HG02981 (cell line): ENCODE results near the gene LRMDA.
"Not testable (repeated sequence)": the region's sequence is repeated elsewhere in the genome, so short reads cannot be mapped to it uniquely, and the experiment has no call there.

ENCODE experiments used
- ATAC-seq: cut with Tn5 transposase; IDR thresholded peaks from one replicate; pipeline ENCODE4 v1.9.1; 2021; ENCODE audit warnings: mild to moderate bottlenecking, moderate library complexity; ENCODE audit not compliant: unreplicated experiment

LRMDA gene

DNA sequence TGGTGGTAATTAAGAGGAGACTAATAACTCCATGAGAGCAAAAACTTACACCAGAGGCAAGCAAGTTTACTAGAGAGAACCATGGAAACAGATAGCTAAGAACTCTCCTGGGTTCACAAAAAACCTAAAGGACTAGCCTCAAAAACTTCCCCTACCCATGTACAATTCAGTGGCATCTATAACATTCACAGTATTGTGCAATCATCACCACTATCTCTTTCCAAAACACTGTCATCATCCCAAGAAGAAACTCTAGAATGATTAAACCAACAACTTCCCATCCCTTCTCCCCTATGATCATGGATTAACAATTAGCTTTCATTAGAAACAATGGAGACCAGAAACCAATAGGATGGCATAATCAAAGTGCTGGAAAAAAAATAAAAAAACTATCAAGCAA lies 1038.3 kb downstream of the LRMDA start:
- ATAC-seq, result no peak

DNA sequence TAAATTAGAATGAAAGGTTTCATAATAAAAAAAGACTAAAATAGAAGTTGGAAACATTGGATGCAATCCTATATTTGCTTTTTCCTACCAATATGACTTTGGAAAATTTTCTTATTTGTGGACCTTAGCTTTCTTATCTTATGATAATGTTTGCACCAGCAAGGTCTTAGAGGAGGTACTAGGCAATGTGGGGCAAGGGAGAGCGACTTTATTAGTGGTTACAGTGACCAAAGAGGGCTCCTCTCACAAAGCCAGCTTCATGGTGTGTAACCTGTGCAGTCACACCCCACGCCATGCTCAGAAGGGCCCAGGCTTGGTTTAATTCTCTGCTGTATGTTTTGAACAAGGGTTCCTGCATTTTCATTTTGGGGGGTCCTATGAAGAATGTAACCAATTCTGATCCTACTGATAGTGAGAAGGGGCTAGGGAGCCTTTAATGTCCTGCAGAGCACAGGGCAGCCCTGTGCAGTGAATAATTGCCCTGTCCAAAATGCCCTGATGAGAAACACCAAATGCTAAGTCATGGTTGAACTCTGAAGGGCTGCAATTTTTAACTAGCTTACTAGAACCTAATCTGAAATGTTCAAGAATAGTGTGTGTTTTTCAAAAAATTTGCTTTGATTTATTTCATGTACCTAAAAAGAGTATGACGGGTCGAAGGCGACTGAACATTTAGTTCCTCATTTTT lies 1047.8 kb downstream of the LRMDA start:
- ATAC-seq, result no peak

DNA sequence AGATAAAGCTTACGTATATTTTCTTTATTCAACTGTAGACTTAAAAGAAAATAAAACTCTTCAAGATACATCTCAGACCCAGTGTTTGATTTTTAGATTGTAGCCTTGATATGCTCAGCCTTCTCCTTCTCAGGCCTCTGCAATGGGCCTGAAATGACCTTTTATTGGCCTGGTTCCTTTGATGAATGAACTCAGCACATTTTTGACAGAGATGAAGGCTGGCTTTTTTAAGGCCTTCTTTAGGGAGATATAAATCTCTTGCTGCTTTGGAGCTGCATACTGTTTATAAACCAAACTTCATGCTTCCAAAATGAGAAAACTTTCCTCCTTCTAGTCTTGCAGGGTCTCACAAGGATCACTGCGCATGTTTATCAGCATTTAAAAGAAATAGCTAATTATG lies 1049.8 kb downstream of the LRMDA start:
- ATAC-seq, result no peak

DNA sequence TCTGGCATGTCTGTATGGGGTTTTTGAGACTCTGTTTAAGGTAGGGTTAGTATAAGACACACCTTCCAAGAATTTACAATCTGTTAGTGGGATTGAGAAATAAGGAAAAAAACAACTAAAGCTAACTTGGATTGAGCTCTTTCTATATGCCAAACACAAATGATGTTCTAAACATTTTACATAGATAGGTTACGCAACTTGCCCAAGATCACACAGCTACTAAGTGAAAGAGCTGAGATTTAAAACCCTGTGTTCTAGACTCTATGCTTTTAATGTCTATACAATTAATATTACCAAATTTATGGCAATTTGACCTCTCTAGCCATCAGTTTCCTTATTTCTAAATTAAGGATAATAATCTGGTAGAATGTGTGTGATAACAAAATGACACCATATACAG lies 1056.2 kb downstream of the LRMDA start:
- no peak for ATAC-seq

DNA sequence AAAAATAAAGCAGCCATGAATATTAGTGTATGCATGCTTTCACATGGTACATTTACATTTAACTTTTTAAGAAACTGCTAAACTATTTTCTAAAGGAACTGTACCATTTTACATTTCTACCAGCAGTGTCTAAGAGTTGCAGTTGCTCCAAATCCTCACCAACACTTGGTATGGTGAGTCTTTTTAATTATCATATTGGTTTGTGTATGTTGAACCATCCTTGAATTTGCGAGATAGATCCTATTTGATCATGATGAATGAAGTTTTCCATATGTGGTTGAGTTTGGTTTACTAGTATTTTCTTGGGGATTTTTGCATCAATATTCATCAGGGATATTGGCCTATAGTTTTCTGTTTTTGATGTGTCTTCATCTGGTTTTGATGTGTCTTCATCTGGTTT lies 1057.2 kb downstream of the LRMDA start:
- no peak for ATAC-seq

DNA sequence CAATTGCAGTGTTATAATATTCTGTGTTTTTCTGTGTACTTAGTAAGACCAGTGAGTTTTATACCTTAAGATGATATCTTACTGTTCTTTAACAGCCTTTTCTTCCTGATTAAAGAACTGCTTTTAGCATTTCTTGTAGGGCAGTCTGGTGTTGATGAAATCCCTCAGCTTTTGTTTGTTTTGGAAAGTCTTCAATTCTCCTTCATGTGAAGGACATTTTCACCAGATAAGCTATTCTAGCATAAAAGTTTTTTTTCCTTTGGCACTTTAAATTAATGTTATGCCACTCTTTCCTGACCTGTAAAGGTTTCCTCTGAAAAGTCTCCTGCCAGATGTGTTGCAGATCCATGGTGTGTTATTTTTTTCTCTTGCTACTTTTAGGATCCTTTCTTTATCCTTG lies 1059.8 kb downstream of the LRMDA start:
- no peak for ATAC-seq

DNA sequence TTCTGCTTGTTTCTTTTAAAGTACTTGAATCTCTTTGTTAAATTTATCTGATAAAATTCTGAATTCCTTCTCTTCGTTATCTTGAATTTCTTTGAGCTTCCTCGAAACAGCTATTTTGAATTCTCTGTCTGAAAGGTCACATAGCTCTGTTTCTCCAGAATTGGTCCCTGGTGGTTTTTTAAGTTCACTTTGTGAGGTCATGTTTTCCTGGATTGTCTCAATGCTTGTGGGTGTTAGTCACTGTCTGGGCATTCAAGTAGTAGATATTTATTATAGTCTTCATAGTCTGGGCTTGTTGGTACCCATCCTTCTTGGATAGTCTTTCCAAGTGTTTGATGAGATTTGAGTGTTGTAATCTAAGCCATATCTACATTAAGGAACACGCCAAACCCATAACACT lies 1060.6 kb downstream of the LRMDA start:
- no peak for ATAC-seq

DNA sequence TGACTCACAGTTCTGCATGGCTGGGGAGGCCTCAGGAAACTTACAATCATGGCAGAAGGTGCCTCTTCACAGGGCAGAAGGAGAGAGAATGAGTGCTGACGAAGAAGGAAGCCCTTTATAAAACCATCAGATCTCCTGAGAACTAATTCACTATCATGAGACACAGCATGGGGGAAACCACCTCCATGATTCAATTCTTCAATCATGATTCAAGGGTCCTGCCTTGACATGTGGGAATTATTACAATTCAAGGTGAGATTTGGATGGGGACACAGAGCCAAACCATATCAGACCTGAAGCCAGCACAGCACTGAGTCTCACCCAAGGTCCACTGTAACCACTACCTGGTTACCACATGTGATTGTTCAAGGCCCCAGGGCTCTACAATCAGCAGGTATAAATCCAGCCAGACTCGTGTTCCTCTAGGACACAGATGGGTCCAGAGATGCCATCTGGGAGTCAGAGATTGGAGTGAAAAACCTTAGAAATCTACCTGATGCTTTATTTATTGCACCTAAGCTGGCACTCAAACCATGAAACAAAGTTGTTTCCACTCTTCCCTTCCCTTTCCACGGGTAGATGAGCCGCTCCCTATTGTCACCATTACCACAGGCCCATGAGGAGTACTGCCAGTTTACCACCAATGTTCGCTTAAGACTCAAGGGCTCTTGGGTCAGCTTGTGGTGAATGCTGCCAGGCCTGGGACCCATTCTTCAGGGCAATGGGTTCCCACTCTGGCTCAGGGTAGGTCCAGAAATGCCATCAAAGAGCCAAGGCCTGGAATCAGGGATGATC lies 1061.5 kb downstream of the LRMDA start:
- ATAC-seq, result no peak

DNA sequence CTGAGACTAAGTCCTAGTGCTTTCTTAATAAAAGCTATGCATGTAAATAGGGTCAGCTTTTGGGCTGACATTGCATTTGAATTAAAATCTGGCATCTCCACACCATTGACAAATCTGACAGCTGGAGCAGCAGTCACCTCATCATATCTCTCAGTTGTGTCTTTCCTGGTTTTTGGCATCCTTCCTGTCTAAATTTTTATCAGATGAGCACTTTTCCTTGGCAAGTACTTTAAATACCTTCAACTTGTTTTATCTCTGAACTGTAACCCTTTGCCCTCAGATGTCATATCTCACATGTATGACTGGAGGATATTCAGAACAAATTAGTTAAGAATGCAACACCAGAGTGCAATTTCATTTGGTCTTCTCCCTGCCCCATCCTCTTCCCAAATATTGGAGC lies 1066.2 kb downstream of the LRMDA start:
- no peak for ATAC-seq

DNA sequence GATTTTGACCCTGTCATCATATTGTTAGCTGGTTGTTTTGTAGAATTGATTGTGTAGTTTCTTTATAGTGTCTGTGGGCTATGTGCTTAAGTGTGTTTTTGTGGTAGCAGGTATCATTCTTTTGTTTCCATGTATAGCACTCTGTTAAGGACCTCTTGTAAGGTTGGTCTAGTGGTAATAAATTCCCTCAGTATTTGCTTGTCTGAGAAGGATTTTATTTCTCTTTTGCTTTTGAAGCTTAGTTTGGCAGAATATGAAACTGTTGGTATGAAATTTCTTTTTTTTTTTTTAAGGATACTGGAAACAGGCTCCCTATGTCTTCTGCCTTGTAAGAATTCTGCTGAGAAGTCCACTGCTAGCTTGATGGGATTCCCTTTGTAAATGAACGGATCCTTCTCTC lies 1073.4 kb downstream of the LRMDA start:
- no peak for ATAC-seq

DNA sequence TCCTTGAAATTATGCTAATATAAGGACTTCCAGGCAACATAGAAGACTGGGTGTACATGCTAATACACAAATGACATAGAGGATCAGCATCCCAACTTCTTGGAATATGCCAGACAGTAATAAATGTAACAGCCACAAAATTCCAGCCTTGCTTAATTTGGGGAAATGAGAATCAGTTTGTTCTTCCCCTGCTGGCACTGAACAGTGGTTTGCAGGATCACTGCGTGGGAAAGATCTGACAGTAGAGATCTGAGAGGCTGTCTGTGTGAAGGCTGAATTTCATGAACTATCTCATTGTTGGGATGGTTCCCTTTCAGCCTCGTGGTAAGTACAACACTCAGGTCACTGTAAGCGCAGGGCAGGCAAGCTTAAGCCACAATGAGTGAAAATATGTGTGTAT lies 1078.0 kb downstream of the LRMDA start:
- ATAC-seq, result no peak

DNA sequence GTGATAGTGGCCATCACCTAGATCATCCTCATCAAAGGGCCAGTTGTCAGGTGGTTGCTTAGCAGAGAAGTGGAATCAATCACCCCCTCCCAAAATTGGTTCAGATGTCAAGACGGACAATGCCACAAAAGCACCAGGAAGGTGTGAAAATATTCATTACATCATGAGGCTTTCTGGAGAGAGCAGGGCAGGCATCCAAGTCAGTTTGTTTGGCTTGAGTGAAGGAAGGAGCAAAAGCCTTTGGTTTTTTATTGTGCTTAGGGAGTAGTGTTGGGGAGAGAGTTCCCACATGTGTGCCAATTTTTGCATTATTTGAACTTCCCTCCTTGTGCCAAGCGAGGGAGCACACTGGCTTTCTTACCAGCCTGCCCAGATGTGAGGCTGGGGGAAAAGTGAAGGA lies 1082.9 kb downstream of the LRMDA start:
- ATAC-seq, result no peak

DNA sequence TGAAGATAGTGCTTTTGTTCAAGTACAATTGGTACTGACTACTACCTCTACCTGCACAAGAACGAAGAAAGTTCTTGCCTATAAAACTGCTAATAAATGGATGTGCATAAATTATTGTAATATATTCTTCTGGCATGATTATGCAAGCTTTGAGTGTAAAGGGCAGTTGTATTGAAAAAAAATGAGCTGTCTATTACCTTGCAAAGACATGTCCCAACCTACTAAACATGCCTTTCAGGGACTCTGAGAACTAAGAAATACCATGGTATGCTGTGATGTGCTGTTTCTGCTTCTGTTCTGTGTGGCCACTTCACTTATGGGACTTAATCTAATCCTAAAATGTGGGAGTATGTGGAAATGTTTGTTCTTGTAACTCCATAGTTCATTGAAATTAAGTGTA lies 1083.4 kb downstream of the LRMDA start:
- no peak for ATAC-seq

DNA sequence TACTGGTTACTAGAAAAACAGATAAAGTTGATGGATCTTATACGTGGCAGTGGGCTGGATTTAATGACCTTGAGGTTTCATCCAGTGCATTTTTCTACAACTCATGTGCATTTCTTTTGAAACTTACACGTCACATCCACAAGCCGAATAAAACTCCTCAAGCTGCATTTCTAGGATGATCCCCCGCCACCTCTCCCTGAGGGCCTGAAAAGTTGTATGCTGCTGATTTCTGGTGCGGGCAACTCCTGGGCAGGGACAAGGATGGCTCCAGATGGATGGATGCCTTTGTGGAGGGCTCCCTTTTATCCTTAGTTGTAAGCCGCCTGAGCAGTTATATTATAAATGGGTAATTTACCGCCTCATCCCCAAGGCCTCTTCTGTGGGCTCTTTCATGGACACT lies 1091.1 kb downstream of the LRMDA start:
- ATAC-seq, result no peak

DNA sequence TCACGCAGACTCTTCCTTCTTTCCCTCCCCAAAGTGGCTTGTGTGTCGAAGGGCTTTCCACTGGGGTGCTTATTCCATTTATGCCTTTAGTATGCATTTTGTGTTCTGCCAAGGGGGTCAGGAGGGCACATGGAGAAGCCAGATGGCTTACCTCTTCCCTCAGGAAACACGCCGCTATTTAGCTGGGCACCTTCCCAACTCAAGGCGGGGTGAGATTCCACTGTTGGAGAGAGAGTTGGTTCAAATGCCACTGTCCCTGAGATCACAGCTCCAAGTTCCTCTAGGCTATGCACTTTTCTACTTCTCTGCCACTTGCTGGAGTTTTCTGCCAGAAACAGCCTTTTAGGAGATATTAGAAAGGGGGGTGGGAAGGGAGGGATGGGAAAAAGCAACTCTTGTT lies 1091.8 kb downstream of the LRMDA start:
- no peak for ATAC-seq

DNA sequence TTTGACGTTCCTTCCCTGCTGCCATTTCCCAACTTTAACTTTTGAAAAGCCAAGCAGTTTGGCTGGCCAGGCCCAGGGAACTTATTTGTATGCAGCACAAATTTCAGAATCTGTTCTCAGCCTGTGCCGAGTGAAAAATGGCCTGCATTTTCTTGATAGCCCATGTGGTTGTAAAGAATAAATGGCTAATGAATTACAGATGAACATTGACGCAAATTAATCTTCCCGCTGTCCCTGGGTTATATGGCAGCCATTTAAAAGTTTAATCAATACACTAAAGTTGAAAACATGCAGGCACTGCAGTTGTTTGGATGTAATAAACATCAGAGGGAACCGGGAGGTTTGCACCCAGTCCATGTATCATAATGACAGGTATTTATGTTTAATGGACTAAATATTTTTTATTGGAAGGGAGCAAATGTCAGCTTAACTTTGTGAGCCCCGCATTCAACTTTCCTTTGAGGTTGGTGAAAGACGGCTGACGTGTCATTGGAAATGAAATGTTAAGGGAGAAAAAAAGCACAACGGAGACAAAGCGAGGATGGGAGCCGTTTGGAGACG lies 1092.4 kb downstream of the LRMDA start:
- no peak for ATAC-seq

DNA sequence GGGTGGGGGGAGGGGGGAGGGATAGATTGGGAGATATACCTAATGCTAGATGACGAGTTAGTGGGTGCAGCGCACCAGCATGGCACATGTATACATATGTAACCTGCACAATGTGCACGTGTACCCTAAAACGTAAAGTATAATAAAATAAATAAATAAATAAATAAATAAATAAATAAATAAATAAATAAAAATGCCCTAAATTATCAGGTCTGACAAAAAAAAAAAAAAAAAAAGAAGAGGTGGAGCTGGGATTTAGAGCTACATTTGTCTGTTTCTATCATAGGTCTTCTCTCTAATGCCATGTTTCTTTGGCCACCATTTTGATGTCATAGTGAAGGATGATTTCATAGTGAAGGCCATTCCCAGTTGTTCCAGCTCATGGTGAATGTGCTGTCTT lies 1095.4 kb downstream of the LRMDA start:
- ATAC-seq, result not testable (repeated sequence)

DNA sequence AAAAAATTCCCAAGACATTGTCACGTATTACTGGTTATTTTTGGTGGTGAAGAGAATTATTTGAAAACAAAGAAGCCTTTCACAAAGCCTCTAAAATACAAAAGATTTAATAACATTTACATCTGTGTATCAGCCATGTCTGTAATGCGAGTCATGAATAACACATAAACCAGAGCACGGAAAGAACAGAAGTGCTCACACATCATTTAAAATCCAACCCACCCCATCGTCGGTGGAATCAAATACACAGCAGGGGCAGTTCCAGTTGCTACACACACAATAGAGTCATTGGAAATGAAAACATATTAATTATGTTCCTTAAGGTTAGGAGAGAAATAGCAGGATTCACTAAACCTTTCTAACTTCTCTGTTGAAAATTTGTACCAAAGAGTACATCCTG lies 1108.9 kb downstream of the LRMDA start:
- no peak for ATAC-seq

DNA sequence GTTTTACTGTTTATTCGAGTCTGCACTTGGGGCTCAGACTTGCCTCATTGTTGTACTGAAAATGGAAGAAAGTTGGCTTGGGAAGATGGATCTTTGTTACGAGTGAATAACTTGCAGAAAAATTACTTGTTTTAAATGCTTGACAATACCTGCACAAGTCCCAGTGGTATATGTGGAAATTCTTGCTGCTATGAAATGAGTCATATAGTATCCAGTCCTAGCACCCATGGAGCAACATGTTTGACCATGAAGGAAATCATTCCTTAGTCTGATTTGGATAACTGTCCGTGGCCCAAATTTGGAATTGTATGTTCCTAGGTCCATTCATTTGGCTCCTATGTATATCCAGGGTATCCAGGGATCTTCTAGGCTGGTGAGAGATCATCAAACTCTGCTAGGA lies 1109.4 kb downstream of the LRMDA start:
- no peak for ATAC-seq

DNA sequence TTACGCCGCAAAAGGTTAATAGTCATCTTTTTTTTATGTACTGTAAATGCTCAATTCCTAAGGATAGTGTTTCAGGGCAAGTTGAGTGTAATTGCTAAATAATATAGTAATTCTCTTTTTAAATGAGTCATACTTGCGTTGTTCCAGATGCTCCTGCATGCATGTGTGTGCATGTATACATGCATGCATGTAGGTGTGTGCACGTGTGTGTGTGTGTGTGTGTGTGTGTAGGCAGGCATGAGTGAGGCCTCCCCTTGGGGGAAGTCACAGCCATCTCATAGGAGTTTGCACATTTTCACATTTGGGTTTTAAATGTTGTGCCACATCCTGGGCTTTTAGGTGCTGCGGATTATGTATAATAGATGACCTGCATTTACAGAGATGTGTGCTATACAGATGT lies 1110.4 kb downstream of the LRMDA start:
- ATAC-seq, result no peak

DNA sequence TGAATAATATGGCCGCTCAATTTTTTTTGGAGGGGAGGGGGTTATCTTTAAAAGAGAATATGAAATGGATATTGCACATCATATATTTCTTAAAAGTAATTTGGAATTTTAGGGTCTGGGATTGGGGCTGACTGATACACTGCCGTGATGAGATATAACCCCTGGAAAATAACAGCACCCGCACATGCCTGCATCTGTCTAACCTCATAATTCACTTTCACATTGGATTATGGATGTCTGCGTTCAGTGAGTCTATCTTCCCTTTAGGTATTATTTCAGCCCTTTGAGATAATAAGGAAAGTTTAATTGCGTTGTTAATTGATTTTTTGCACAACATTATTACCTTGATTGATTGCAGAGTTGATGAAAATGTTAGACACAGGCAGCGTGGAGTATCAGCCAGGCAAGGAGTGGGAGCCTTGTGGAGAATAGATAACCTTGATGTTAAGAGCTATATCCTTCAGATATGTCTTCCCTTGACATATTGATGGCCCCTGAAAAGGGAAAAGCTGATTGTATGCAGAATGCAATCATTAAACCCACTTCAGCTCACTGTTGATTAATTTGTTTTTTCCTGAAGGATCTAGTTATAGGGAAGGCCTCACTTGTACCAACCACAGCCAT lies 1111.0 kb downstream of the LRMDA start:
- ATAC-seq, result no peak

DNA sequence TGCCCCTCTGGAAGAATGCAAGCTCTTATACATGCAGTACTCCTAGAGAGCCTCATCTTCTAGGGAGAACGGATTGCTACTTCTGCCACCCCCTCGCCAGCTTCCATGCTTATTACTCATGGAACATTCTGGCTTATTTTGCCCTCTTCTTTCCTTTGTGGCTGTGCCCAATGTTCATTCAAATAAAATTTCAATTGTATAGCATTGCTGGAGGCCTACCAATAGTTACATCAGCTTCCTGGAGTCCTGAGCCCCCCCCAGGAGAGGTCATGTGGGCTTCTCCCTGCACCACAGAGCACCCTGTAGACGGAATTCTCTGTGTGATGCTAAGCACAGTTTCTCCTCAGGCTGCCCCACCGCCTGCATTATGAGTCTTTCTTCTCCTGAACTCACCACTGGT lies 1112.2 kb downstream of the LRMDA start:
- no peak for ATAC-seq
